Neural progenitor cell (in vitro differentiated cells): ENCODE data around the gene NR0B1. TPM values are rescaled to one million over a fixed set of nuclear protein-coding genes. Genes with fewer than 3 reads are reported as not detected.

Experiments used
- DNase-seq: peaks from one replicate; pipeline ENCODE4 v3.0.0-alpha.2; 2016; ENCODE audit warnings: low spot score
- H2AFZ ChIP-seq: fragments of 200-600 bp; sonication (generic); replicated peaks from 2 replicates; pipeline ENCODE4 v1.6.1; 2016; ENCODE audit warnings: antibody characterized with exemption
- H3F3A ChIP-seq: fragments of 200-600 bp; sonication (generic); 2 replicates; pipeline ENCODE4 v1.6.1; 2016; ENCODE audit warnings: antibody characterized with exemption, low read depth
- H3K27ac ChIP-seq: fragments of 200-600 bp; sonication (generic); 2 replicates; pipeline ENCODE4 v1.5.1; 2016; ENCODE audit warnings: mild to moderate bottlenecking
- H3K27me3 ChIP-seq: fragments of 200-600 bp; sonication (generic); 2 replicates; pipeline ENCODE4 v1.6.1; 2016; ENCODE audit warnings: mild to moderate bottlenecking, moderate library complexity
- H3K36me3 ChIP-seq: fragments of 200-600 bp; sonication (generic); 2 replicates; pipeline ENCODE4 v1.5.1; 2016
- H3K4me1 ChIP-seq: fragments of 200-600 bp; sonication (generic); 2 replicates; pipeline ENCODE4 v1.6.1; 2016; ENCODE audit warnings: mixed run types
- H3K4me2 ChIP-seq: fragments of 200-600 bp; sonication (generic); 2 replicates; pipeline ENCODE4 v1.6.1; 2016
- H3K4me3 ChIP-seq: fragments of 200-600 bp; sonication (generic); 2 replicates; pipeline ENCODE4 v1.5.1; 2016
- H3K79me2 ChIP-seq: fragments of 200-600 bp; sonication (generic); 2 replicates; pipeline ENCODE4 v1.6.1; 2016; ENCODE audit warnings: low read depth
- H3K9ac ChIP-seq: fragments of 200-600 bp; sonication (generic); 2 replicates; pipeline ENCODE4 v1.6.1; 2016
- H3K9me3 ChIP-seq: fragments of 200-600 bp; sonication (generic); 2 replicates; pipeline ENCODE4 v1.5.1; 2016; ENCODE audit warnings: low read depth
- H4K20me1 ChIP-seq: fragments of 200-600 bp; sonication (generic); 2 replicates; pipeline ENCODE4 v1.6.1; 2016; ENCODE audit warnings: low read depth
- H3K27ac Mint-ChIP-seq: 3 replicates; pipeline ENCODE4 v1.8.0; 2021; ENCODE audit warnings: mixed read lengths
- H3K27me3 Mint-ChIP-seq: 2 replicates; pipeline ENCODE4 v1.8.0; 2022; ENCODE audit warnings: low read depth, mild to moderate bottlenecking, inconsistent platforms, moderate library complexity, mixed read lengths; ENCODE audit not compliant: insufficient read depth
- H3K36me3 Mint-ChIP-seq: 3 replicates; pipeline ENCODE4 v1.8.0; 2021; ENCODE audit warnings: mixed read lengths
- H3K4me1 Mint-ChIP-seq: 3 replicates; pipeline ENCODE4 v1.8.0; 2021; ENCODE audit warnings: mixed read lengths
- H3K4me3 Mint-ChIP-seq: 3 replicates; pipeline ENCODE4 v1.8.0; 2021; ENCODE audit warnings: mild to moderate bottlenecking, moderate library complexity, mixed read lengths
- H3K9me3 Mint-ChIP-seq: 3 replicates; pipeline ENCODE4 v1.8.0; 2020; ENCODE audit warnings: mixed read lengths
- CTCF ChIP-seq: fragments of 200-600 bp; sonication (generic); IDR thresholded peaks from 2 replicates; pipeline ENCODE4 v1.5.1; 2017; ENCODE audit warnings: antibody characterized with exemption, mild to moderate bottlenecking
- EZH2 ChIP-seq: fragments of 200-600 bp; sonication (generic); IDR thresholded peaks from 2 replicates; pipeline ENCODE4 v1.6.1; 2017; ENCODE audit warnings: antibody characterized with exemption, mild to moderate bottlenecking, moderate library complexity
- EZH2phosphoT487 ChIP-seq: fragments of 200-600 bp; sonication (generic); IDR thresholded peaks from 2 replicates; pipeline ENCODE4 v1.6.1; 2017; ENCODE audit warnings: antibody characterized with exemption
- total RNA-seq: library from RNA; depleted of rRNA; stranded (reverse); fragments of >200 nt; gene quantifications from 2 replicates; pipeline ENCODE4 v1.2.3, GENCODE V29; 2015; ENCODE audit warnings: low replicate concordance

Gene NR0B1
- total RNA-seq, 1 donor from 2014 or later = not detected

GRCh38 chrX:30270639-30271038 is 38.6 kb downstream of the NR0B1 start:
- H3K4me1 ChIP-seq = no peaks in the 10 kb centered on the region
- H2AFZ ChIP-seq = no peak overlapping the region
- no peaks in the 10 kb centered on the region for H3K36me3 ChIP-seq
- H3K4me3 ChIP-seq = no peak overlapping the region
- no peaks in the 10 kb centered on the region for H3K79me2 ChIP-seq
- no peak overlapping the region for H3K9ac ChIP-seq
- no peak for TF ChIP-seq EZH2phosphoT487
- TF ChIP-seq CTCF = no peak
- no peak for TF ChIP-seq EZH2
- no peaks in the 10 kb centered on the region for H3K4me1 Mint-ChIP-seq
- no peak for DNase-seq
- H3K4me2 ChIP-seq = no peak overlapping the region
- H3K27me3 ChIP-seq = no peaks in the 10 kb centered on the region
- H4K20me1 ChIP-seq = no peaks in the 10 kb centered on the region
- no peaks in the 10 kb centered on the region for H3F3A ChIP-seq
- no peaks in the 10 kb centered on the region for H3K27me3 Mint-ChIP-seq
- no peaks in the 10 kb centered on the region for H3K36me3 Mint-ChIP-seq
- no peak overlapping the region for H3K27ac ChIP-seq
- H3K9me3 ChIP-seq = peaks cover 5% of the 10 kb centered on the region
- no peaks in the 10 kb centered on the region for H3K9me3 Mint-ChIP-seq
- H3K4me3 Mint-ChIP-seq = no peak overlapping the region
- H3K27ac Mint-ChIP-seq = no peak overlapping the region

- H3K27me3 Mint-ChIP-seq = no peaks in the 10 kb centered on the region
- H3K27ac Mint-ChIP-seq = no peak overlapping the region
- Histone ChIP-seq H2AFZ (no peak overlapping the region), H3K9ac (no peak overlapping the region), H3K4me2 (no peak overlapping the region), H4K20me1 (no peaks in the 10 kb centered on the region), H3K36me3 (no peaks in the 10 kb centered on the region), H3K4me1 (no peaks in the 10 kb centered on the region), H3K4me3 (no peak overlapping the region), H3K9me3 (peaks cover 5% of the 10 kb centered on the region), H3F3A (no peaks in the 10 kb centered on the region), H3K27me3 (no peaks in the 10 kb centered on the region), H3K79me2 (no peaks in the 10 kb centered on the region), H3K27ac (no peak overlapping the region)
- H3K4me1 Mint-ChIP-seq = no peaks in the 10 kb centered on the region
- TF ChIP-seq EZH2phosphoT487 = no peak
- no peak for TF ChIP-seq CTCF
- no peak for TF ChIP-seq EZH2
- H3K4me3 Mint-ChIP-seq = no peak overlapping the region
- DNase-seq = no peak
- no peaks in the 10 kb centered on the region for H3K36me3 Mint-ChIP-seq
- H3K9me3 Mint-ChIP-seq = no peaks in the 10 kb centered on the region
Measured at GRCh38 chrX:30262763-30263162, 46.4 kb downstream of the NR0B1 start.

- H3K36me3 ChIP-seq = no peaks in the 10 kb centered on the region
- no peaks in the 10 kb centered on the region for H4K20me1 ChIP-seq
- Mint-ChIP-seq H3K4me3 (no peak overlapping the region), H3K4me1 (no peaks in the 10 kb centered on the region), H3K9me3 (peaks cover 5% of the 10 kb centered on the region), H3K27me3 (no peaks in the 10 kb centered on the region), H3K27ac (no peak overlapping the region), H3K36me3 (no peaks in the 10 kb centered on the region)
- H3K4me1 ChIP-seq = no peaks in the 10 kb centered on the region
- no peak for TF ChIP-seq EZH2
- no peak for TF ChIP-seq CTCF
- no peak for TF ChIP-seq EZH2phosphoT487
- H3K79me2 ChIP-seq = no peaks in the 10 kb centered on the region
- DNase-seq = no peak
- no peak overlapping the region for H3K27ac ChIP-seq
- H3F3A ChIP-seq = no peaks in the 10 kb centered on the region
- H3K4me2 ChIP-seq = no peak overlapping the region
- no peaks in the 10 kb centered on the region for H3K27me3 ChIP-seq
- H3K4me3 ChIP-seq = no peak overlapping the region
- H3K9ac ChIP-seq = no peak overlapping the region
- H3K9me3 ChIP-seq = peaks cover 5% of the 10 kb centered on the region
- no peak overlapping the region for H2AFZ ChIP-seq
Measured at GRCh38 chrX:30261012-30261411, 48.2 kb downstream of the NR0B1 start.
